Ishikawa (cell line): ENCODE data around the gene PKDREJ.

Source experiments
- CEBPB ChIP-seq: IDR thresholded peaks from 2 replicates; pipeline ENCODE4 v1.6.1; 2012
- CREB1 ChIP-seq: IDR thresholded peaks from 2 replicates; pipeline ENCODE4 v1.6.1; 2012; ENCODE audit warnings: low read depth
- EGR1 ChIP-seq: IDR thresholded peaks from 2 replicates; pipeline ENCODE4 v1.6.1; 2012
- EP300 ChIP-seq: IDR thresholded peaks from 2 replicates; pipeline ENCODE4 v1.6.1; 2012; ENCODE audit warnings: borderline replicate concordance
- FOXM1 ChIP-seq: IDR thresholded peaks from 2 replicates; pipeline ENCODE4 v1.6.1; 2012; ENCODE audit warnings: low read depth, borderline replicate concordance
- NFIC ChIP-seq: IDR thresholded peaks from 2 replicates; pipeline ENCODE4 v1.6.1; 2012
- RAD21 ChIP-seq: IDR thresholded peaks from 2 replicates; pipeline ENCODE4 v1.6.1; 2012; ENCODE audit warnings: low read depth
- REST ChIP-seq: IDR thresholded peaks from 2 replicates; pipeline ENCODE4 v1.6.1; 2012; ENCODE audit warnings: low read depth, mild to moderate bottlenecking
- TAF1 ChIP-seq: IDR thresholded peaks from 2 replicates; pipeline ENCODE4 v1.6.1; 2012; ENCODE audit warnings: low read depth, mild to moderate bottlenecking
- TCF12 ChIP-seq: IDR thresholded peaks from 2 replicates; pipeline ENCODE4 v1.6.1; 2012; ENCODE audit warnings: low read depth
- TEAD4 ChIP-seq: IDR thresholded peaks from 2 replicates; pipeline ENCODE4 v1.6.1; 2012
- YY1 ChIP-seq: IDR thresholded peaks from 2 replicates; pipeline ENCODE4 v1.6.1; 2012; ENCODE audit warnings: low read depth
- ZBTB7A ChIP-seq: IDR thresholded peaks from 2 replicates; pipeline ENCODE4 v1.6.1; 2012; ENCODE audit warnings: low read depth
- TF ChIP-seq, protein P1 (sequence below): IDR thresholded peaks from 2 replicates; pipeline ENCODE4 v1.6.1; 2012
- TF ChIP-seq, protein P2 (sequence below): IDR thresholded peaks from 2 replicates; pipeline ENCODE4 v1.6.1; 2012

The PKDREJ gene

DNA sequence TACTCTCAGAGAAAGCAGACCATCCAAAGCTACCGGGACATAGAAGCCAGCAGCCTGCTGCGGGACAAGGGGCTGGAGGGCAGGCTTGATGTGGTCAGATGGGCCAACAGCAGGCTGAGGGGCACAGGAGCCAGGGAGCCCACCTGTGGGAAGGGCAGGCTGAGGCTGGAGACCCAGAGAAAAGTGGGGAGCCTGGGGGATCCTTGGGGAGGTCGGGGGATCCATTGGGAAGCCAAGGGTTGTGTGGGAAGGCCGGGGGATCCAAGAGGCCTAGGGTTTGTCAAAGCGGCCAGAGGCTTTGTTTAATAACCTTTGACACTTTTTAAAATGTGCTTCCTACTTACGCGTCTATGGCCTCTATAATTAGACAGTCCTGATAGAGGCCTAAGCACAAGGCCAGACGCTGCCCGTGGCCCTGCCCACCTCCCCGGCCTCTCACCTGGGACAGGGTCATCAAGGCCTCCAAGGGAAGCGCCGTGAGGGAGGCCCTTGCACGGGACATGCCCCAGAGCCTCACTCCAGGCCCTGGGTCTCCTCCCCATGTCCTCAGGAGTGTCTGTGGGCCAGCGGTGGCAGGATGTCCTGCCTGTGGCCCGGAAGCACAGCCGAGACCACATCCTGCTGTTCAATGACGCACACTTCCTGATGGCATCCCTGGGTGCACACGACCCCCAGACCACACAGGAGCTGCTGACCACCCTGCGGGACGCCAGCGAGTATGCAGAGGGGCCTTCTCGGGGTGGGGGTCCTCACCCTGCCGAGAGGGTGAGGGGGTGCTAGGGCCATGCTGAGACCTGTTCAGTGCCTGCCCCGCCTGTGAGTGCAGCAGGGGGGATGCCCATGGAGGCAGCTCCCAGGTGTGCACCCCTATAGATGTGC lies 25.0 kb upstream of the PKDREJ start:
- TF ChIP-seq RAD21 (no peak), CEBPB (no peak), TAF1 (no peak)

DNA sequence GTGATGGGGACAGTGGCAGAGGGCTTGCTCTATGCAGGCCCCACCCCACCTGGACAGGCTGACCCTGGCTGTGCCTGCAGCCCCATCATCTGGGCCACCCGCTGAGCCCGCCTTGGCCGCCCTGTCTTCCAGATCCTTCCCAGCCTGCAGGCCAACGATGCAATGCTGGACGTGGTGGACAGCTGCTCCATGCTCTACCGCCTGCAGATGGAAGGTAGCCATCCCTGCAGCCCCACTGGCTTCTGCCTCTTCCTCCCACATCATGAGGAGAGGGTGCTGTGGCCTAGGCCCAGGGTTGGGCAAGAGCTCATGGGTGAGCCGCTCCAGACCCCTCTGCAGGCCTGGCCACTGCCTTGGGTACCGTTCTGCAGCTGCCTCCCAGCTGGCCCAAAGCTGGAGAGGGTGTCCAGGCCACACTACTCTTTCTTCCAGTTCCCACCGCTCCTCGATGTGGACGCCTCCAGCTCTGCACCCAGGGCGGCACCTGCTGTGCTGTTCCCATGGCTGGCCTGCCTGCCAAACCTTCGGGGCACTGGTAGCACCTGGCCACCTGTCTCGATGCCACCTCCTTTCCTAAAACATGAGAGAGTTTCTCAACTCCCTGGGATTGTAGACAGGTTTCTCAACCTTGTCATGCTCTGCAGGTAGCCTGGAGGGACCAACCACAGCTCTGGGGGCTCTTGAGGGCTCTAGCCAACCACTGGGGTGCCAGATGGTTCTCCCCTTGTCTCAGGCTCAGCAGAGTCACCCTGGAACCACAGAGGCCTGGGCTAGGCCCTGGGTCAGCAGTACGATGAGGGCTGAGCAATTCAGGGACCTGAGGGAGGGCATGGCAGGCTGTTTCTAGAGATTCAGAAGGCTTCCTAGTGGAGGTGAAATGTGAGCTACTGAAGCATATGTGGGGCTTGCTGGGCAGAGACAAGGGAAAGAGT lies 24.1 kb upstream of the PKDREJ start:
- TF ChIP-seq EP300 (no peak), CREB1 (no peak), TEAD4 (no peak), ZBTB7A (no peak), RAD21 (no peak), TCF12 (no peak), CEBPB (no peak), REST (no peak), YY1 (no peak), TAF1 (no peak), EGR1 (no peak), FOXM1 (no peak), NFIC (no peak)
- TF ChIP-seq, protein P1, sequence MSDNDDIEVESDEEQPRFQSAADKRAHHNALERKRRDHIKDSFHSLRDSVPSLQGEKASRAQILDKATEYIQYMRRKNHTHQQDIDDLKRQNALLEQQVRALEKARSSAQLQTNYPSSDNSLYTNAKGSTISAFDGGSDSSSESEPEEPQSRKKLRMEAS = no peak
- TF ChIP-seq, protein P2, sequence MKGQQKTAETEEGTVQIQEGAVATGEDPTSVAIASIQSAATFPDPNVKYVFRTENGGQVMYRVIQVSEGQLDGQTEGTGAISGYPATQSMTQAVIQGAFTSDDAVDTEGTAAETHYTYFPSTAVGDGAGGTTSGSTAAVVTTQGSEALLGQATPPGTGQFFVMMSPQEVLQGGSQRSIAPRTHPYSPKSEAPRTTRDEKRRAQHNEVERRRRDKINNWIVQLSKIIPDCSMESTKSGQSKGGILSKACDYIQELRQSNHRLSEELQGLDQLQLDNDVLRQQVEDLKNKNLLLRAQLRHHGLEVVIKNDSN = no peak

DNA sequence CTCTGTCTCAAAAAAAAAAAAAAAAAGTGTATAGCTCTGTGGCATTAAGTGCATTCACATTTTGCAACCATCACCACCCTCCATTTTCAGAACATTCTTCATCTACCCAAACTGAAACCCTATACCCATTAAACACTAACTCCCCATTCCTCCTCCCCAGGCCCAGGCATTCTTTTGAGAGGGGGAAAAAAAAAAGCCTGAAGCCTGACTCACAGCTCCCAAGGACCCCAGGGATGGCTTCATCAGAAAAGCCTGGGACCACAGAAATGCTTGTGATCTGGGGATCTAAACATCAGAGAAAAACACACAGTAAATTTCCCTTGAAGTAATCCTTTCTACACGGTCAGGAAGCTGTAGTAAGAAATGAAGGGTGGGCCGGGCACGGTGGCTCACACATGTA lies 22.9 kb upstream of the PKDREJ start:
- no peak for TF ChIP-seq CEBPB
- TF ChIP-seq, protein P2 = no peak
- TF ChIP-seq REST = no peak

- no peak for TF ChIP-seq NFIC
- TF ChIP-seq REST = no peak
Measured at GRCh38 chr22:46281866-46282678, 18.9 kb upstream of the PKDREJ start.
